Mesothelial cell of epicardium (in vitro differentiated cells): ENCODE results near the gene TBCD. TPM values are rescaled to one million over a fixed set of nuclear protein-coding genes. Genes with fewer than 3 reads are reported as not detected.

Experiments
- DNase-seq, 2 experiments: peaks; one replicate each; pipeline ENCODE4 v3.0.0; 2021; ENCODE audit warnings: low spot score in 2 of 2; ENCODE audit not compliant: unreplicated experiment in 2 of 2
- H3K27ac Mint-ChIP-seq: 2 replicates; pipeline ENCODE4 v1.8.0; 2021; ENCODE audit warnings: mixed read lengths
- H3K27me3 Mint-ChIP-seq: 2 replicates; pipeline ENCODE4 v1.8.0; 2021; ENCODE audit warnings: low read depth, mixed read lengths
- H3K36me3 Mint-ChIP-seq: 2 replicates; pipeline ENCODE4 v1.8.0; 2021; ENCODE audit warnings: mixed read lengths
- H3K4me1 Mint-ChIP-seq: 2 replicates; pipeline ENCODE4 v1.8.0; 2021; ENCODE audit warnings: mixed read lengths
- H3K4me3 Mint-ChIP-seq: 2 replicates; pipeline ENCODE4 v1.8.0; 2021; ENCODE audit warnings: mild to moderate bottlenecking, moderate library complexity, mixed read lengths
- H3K9me3 Mint-ChIP-seq: 2 replicates; pipeline ENCODE4 v1.8.0; 2021; ENCODE audit warnings: mixed read lengths
- CTCF ChIP-seq: fragments of 200-600 bp; sonication (generic); IDR thresholded peaks from one replicate; pipeline ENCODE4 v1.5.0; 2021; ENCODE audit warnings: antibody characterized with exemption; ENCODE audit not compliant: unreplicated experiment
- total RNA-seq: library from RNA; stranded (reverse); gene quantifications from 3 replicates; pipeline ENCODE4 v1.2.1, GENCODE V29; 2021

TBCD gene
- total RNA-seq, 1 donor from 2014 or later, result 117 TPM

GRCh38 chr17:82895087-82895486 is 143.2 kb downstream of the TBCD start:
- H3K4me3 Mint-ChIP-seq, result no peak overlapping the region
- H3K9me3 Mint-ChIP-seq, result no peaks in the 10 kb centered on the region
- peaks cover 24% of the 10 kb centered on the region for H3K36me3 Mint-ChIP-seq
- TF ChIP-seq CTCF, result no peak
- DNase-seq, result no peak
- no peaks in the 10 kb centered on the region for H3K27me3 Mint-ChIP-seq
- no peak overlapping the region for H3K27ac Mint-ChIP-seq
- H3K4me1 Mint-ChIP-seq, result peaks cover 28% of the 10 kb centered on the region

GRCh38 chr17:82896071-82897000 is 144.5 kb downstream of the TBCD start:
- no peak overlapping the region for H3K4me3 Mint-ChIP-seq
- H3K36me3 Mint-ChIP-seq, result peaks cover 29% of the 10 kb centered on the region
- TF ChIP-seq CTCF, result no peak
- no peak for DNase-seq
- peaks cover 26% of the 10 kb centered on the region for H3K4me1 Mint-ChIP-seq
- H3K27ac Mint-ChIP-seq, result no peak overlapping the region
- H3K9me3 Mint-ChIP-seq, result no peaks in the 10 kb centered on the region
- no peaks in the 10 kb centered on the region for H3K27me3 Mint-ChIP-seq

GRCh38 chr17:82897514-82898249 is 145.8 kb downstream of the TBCD start:
- DNase-seq, result no peak
- Mint-ChIP-seq H3K4me3 (no peak overlapping the region), H3K36me3 (peaks cover 35% of the 10 kb centered on the region), H3K4me1 (peaks cover 19% of the 10 kb centered on the region), H3K27ac (no peak overlapping the region), H3K27me3 (no peaks in the 10 kb centered on the region), H3K9me3 (no peaks in the 10 kb centered on the region)
- peak; percentile 17 for TF ChIP-seq CTCF

GRCh38 chr17:82898976-82899514 is 147.2 kb downstream of the TBCD start:
- no peak overlapping the region for H3K27ac Mint-ChIP-seq
- H3K4me3 Mint-ChIP-seq, result no peak overlapping the region
- H3K27me3 Mint-ChIP-seq, result no peaks in the 10 kb centered on the region
- peaks cover 35% of the 10 kb centered on the region for H3K36me3 Mint-ChIP-seq
- peaks cover 6% of the 10 kb centered on the region for H3K4me1 Mint-ChIP-seq
- no peaks in the 10 kb centered on the region for H3K9me3 Mint-ChIP-seq
- TF ChIP-seq CTCF, result no peak
- DNase-seq, result no peak

GRCh38 chr17:82899941-82900340 is 148.1 kb downstream of the TBCD start:
- no peak overlapping the region for H3K27ac Mint-ChIP-seq
- no peak for DNase-seq
- no peaks in the 10 kb centered on the region for H3K4me1 Mint-ChIP-seq
- H3K4me3 Mint-ChIP-seq, result no peak overlapping the region
- peaks cover 39% of the 10 kb centered on the region for H3K36me3 Mint-ChIP-seq
- TF ChIP-seq CTCF, result no peak
- no peaks in the 10 kb centered on the region for H3K27me3 Mint-ChIP-seq
- H3K9me3 Mint-ChIP-seq, result no peaks in the 10 kb centered on the region
